GM21447 (cell line): Measurements from ENCODE around the gene RANBP1.
"Not testable (repeated sequence)": the region's sequence is repeated elsewhere in the genome, so short reads cannot be mapped to it uniquely, and the experiment has no call there.

Experiments used
- ATAC-seq: cut with Tn5 transposase; IDR thresholded peaks from one replicate; pipeline ENCODE4 v1.9.1; 2021; ENCODE audit not compliant: unreplicated experiment

The RANBP1 gene

GRCh38 chr22:20149257-20150250 is 33.6 kb downstream of the RANBP1 start:
- no peak for ATAC-seq

GRCh38 chr22:20150381-20151275 is 34.7 kb downstream of the RANBP1 start, which contains the start of gene CCDC188:
Gene CCDC188 (minus strand): TSS chr22:20151055. CDS start chr22:20150986, 69 bp downstream.
- ATAC-seq: no peak

GRCh38 chr22:20151276-20151588 is 35.3 kb downstream of the RANBP1 start:
- ATAC-seq: no peak

GRCh38 chr22:20152464-20152890 is 36.6 kb downstream of the RANBP1 start:
- ATAC-seq: no peak

GRCh38 chr22:20153945-20154344 is 38.0 kb downstream of the RANBP1 start:
- ATAC-seq: no peak

- no peak for ATAC-seq
These were observed 38.8 kb downstream of the RANBP1 start for GRCh38 chr22:20154602-20155187.

GRCh38 chr22:20155330-20156041 is 39.6 kb downstream of the RANBP1 start:
- no peak for ATAC-seq

GRCh38 chr22:20156042-20156389 is 40.1 kb downstream of the RANBP1 start:
- ATAC-seq: no peak

- ATAC-seq: no peak
These were observed 40.9 kb downstream of the RANBP1 start for GRCh38 chr22:20156611-20157429.

GRCh38 chr22:20157430-20158183 is 41.7 kb downstream of the RANBP1 start:
- ATAC-seq: no peak

- ATAC-seq: no peak
These were observed 42.6 kb downstream of the RANBP1 start for GRCh38 chr22:20158391-20159036.

GRCh38 chr22:20159076-20159475 is 43.2 kb downstream of the RANBP1 start:
- ATAC-seq: no peak

GRCh38 chr22:20159531-20159930 is 43.6 kb downstream of the RANBP1 start:
- not testable (repeated sequence) for ATAC-seq

GRCh38 chr22:20160041-20160440 is 44.1 kb downstream of the RANBP1 start:
- ATAC-seq: no peak

- ATAC-seq: no peak
These were observed 49.0 kb downstream of the RANBP1 start for GRCh38 chr22:20164863-20165262.

GRCh38 chr22:20165421-20165820 is 49.5 kb downstream of the RANBP1 start:
- no peak for ATAC-seq

- ATAC-seq: no peak
These were observed 50.0 kb downstream of the RANBP1 start for GRCh38 chr22:20165913-20166312.

GRCh38 chr22:20166703-20167102 is 50.8 kb downstream of the RANBP1 start:
- ATAC-seq: no peak
